Measurements from ENCODE around the gene ZBTB18. TPM values are rescaled to one million over a fixed set of nuclear protein-coding genes. Genes with fewer than 3 reads are reported as not detected.
A peak's percentile ranks its signal among the peaks of the same experiment; 100 is the strongest.

ZBTB18 gene
- polyA plus RNA-seq, 1 of the 3 experiments (the other 2 are of a cell fraction) = 19.3 TPM

DNA sequence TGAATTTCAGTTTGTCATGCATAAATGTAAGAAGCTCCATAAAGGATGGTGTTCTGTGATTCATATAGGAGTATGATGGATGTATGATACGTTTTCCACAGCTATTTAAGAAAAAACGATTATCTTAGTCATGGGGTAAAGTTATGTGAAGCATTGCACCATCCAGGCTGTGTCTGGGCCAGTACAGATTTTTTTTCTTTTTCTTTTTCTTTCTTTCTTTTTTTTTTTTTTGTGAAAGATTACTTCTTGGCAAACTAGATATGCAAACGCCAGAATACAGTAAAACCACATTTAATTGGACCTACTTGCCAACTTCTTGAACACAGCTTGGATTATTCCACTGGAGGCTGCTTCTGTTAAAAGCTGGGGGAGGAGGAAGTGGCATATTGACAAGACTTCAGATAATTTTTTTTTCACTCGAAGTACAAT, 14.9 kb downstream of the ZBTB18 start:
- H3K27ac ChIP-seq (ENCODE audit: low read depth in 2 of 2, low read length in 1 of 2) = peak overlapping the region; percentile 34 to 55; a peak in 3 of 4 replicates
- TF ChIP-seq RXRA (IDR thresholded peaks at IDR 0.05; ENCODE audit: borderline replicate concordance, low read depth) (peak; percentile 38; the same call in 1 of the 2 replicates), NRF1 (IDR thresholded peaks at IDR 0.05; ENCODE audit: low read depth, low read length) (no peak), EP300 (IDR thresholded peaks at IDR 0.05; ENCODE audit: borderline replicate concordance in 1 of 2, low read depth in 1 of 2, low read length in 1 of 2) (peak in 1 of 2 experiments; percentile 77; a peak in 2 of 4 replicates), TCF12 (IDR thresholded peaks at IDR 0.05) (peak; percentile 71), NFIC (IDR thresholded peaks at IDR 0.05; ENCODE audit: borderline replicate concordance) (peak; percentile 62), FOXJ3 (CRISPR knock-in tag; IDR thresholded peaks at IDR 0.05) (no peak), JUND (IDR thresholded peaks at IDR 0.05) (peak; percentile 71), TEAD4 (IDR thresholded peaks at IDR 0.05; ENCODE audit: borderline replicate concordance, insufficient read depth) (peak; percentile 65), FOSL2 (IDR thresholded peaks at IDR 0.05; ENCODE audit: borderline replicate concordance, low read depth) (peak; percentile 60; the same call in 1 of the 2 replicates)
- TF ChIP-seq, protein P1, sequence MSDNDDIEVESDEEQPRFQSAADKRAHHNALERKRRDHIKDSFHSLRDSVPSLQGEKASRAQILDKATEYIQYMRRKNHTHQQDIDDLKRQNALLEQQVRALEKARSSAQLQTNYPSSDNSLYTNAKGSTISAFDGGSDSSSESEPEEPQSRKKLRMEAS (IDR thresholded peaks at IDR 0.05; ENCODE audit: low read depth) = peak; percentile 13; the same call in 1 of the 2 replicates
- TF ChIP-seq, protein P2, sequence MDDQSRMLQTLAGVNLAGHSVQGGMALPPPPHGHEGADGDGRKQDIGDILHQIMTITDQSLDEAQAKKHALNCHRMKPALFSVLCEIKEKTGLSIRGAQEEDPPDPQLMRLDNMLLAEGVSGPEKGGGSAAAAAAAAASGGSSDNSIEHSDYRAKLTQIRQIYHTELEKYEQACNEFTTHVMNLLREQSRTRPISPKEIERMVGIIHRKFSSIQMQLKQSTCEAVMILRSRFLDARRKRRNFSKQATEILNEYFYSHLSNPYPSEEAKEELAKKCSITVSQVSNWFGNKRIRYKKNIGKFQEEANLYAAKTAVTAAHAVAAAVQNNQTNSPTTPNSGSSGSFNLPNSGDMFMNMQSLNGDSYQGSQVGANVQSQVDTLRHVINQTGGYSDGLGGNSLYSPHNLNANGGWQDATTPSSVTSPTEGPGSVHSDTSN (IDR thresholded peaks at IDR 0.05) = peak; percentile 74
- no peaks in the 10 kb centered on the region for H3K9me2 ChIP-seq
- DNase-seq = no peak
- no peak overlapping the region for H2AFZ ChIP-seq (ENCODE audit: low read depth)
- H3K79me2 ChIP-seq (ENCODE audit: insufficient read depth) = no peaks in the 10 kb centered on the region
- H3K9me3 ChIP-seq = no peaks in the 10 kb centered on the region
- H3K4me2 ChIP-seq = no peak overlapping the region
- no peaks in the 10 kb centered on the region for H4K20me1 ChIP-seq (ENCODE audit: insufficient read depth)
- POLR2A ChIA-PET = no interaction called here
- H3K4me3 ChIP-seq (ENCODE audit: low read depth in 2 of 2, low read length in 1 of 2) = no peak overlapping the region
- 7% methylated on average over 4 of the region's 4 CpGs for WGBS (ENCODE audit: low lambda C conversion rate)
- peaks cover 12% of the 10 kb centered on the region for H3F3A ChIP-seq (replicated peaks; ENCODE audit: insufficient read depth)
- no peak overlapping the region for H3K9ac ChIP-seq
- no peaks in the 10 kb centered on the region for H3K27me3 ChIP-seq (ENCODE audit: insufficient read depth)
- H3K36me3 ChIP-seq (replicated peaks in 1 of 2; ENCODE audit: control insufficient read depth in 1 of 2, insufficient read depth in 2 of 2, low read length in 1 of 2) = no peaks in the 10 kb centered on the region
- CTCF ChIA-PET = interaction anchor here (0.9 kb wide), 1 partner anchor 722 kb away, joined by 3 read pairs; no protein-coding TSS in a partner anchor
- peaks cover 0 to 2% of the 10 kb centered on the region in 2 experiments; a peak in 3 of 4 replicates for H3K4me1 ChIP-seq (ENCODE audit: control insufficient read depth in 1 of 2, insufficient read depth in 2 of 2, low read depth in 1 of 2, low read length in 1 of 2)

DNA sequence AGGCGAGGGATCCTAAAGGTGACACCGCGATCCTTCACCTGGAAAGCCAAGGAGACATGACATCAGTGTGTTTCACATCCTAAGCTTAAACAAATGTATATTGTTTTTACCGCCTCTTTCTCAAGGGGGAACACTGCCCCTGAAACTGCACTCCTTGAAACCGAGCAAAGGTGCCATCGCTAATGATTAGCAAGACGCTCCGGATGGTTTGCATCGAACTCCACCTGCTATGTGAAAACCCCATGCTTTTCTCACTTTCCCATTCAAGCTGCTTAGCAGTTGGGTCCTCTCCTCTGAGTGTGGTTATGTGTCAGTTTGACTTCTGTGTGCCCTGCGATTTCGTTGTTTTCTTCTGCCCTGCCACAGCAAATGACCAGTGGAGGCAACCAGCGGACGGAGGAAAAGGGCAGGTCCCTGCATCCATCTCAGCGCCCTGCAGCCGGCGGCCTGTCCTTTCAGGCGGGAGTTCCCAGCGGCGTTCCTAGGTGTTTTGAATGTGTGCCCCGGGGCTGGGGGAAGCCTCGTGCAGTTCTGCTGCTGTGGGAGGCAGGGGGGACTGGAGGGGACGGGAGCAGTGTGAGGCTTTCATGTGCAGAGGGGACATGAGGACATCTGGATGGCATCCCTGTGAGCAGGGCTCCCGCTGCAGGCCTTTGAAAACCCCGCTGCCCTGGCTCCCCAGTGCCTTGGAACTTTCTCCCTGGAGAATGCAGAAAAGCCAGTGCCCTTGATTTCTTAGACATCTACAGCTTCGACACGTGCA, 16.1 kb downstream of the ZBTB18 start:
- Histone ChIP-seq H3K9me3 (no peaks in the 10 kb centered on the region), H3F3A (replicated peaks; ENCODE audit: insufficient read depth) (peaks cover 6% of the 10 kb centered on the region), H3K36me3 (replicated peaks in 1 of 2; ENCODE audit: control insufficient read depth in 1 of 2, insufficient read depth in 2 of 2, low read length in 1 of 2) (no peaks in the 10 kb centered on the region), H2AFZ (ENCODE audit: low read depth) (no peak overlapping the region), H3K27ac (ENCODE audit: low read depth in 2 of 2, low read length in 1 of 2) (peak overlapping the region in 1 of 2 experiments; percentile 55; a peak in 2 of 4 replicates), H3K4me3 (ENCODE audit: low read depth in 2 of 2, low read length in 1 of 2) (no peak overlapping the region), H3K9ac (no peak overlapping the region), H3K4me1 (ENCODE audit: control insufficient read depth in 1 of 2, insufficient read depth in 2 of 2, low read depth in 1 of 2, low read length in 1 of 2) (peaks cover 0 to 2% of the 10 kb centered on the region in 2 experiments; a peak in 3 of 4 replicates), H3K4me2 (0 out of 2 replicates have a peak overlapping the region, but pooled peaks have one; percentile 6), H3K9me2 (no peaks in the 10 kb centered on the region), H3K79me2 (ENCODE audit: insufficient read depth) (no peaks in the 10 kb centered on the region), H4K20me1 (ENCODE audit: insufficient read depth) (no peaks in the 10 kb centered on the region), H3K27me3 (ENCODE audit: insufficient read depth) (no peaks in the 10 kb centered on the region)
- CTCF ChIA-PET = no interaction called here
- DNase-seq = no peak
- POLR2A ChIA-PET = no interaction called here
- 95% methylated on average over 26 of the region's 26 CpGs for WGBS (ENCODE audit: low lambda C conversion rate)
- TF ChIP-seq GABPA (IDR thresholded peaks at IDR 0.05; ENCODE audit: low read depth) (no peak), EZH2phosphoT487 (IDR thresholded peaks at IDR 0.05; ENCODE audit: borderline replicate concordance, low read depth) (no peak), ELF1 (IDR thresholded peaks at IDR 0.05) (no peak), NFIC (IDR thresholded peaks at IDR 0.05; ENCODE audit: borderline replicate concordance) (no peak), RFX5 (IDR thresholded peaks at IDR 0.05; ENCODE audit: low read length) (no peak), FOXM1 (IDR thresholded peaks at IDR 0.05; ENCODE audit: low read depth) (no peak), TEAD4 (IDR thresholded peaks at IDR 0.05; ENCODE audit: borderline replicate concordance, insufficient read depth) (no peak), JUND (IDR thresholded peaks at IDR 0.05) (no peak)
- TF ChIP-seq, protein P3, sequence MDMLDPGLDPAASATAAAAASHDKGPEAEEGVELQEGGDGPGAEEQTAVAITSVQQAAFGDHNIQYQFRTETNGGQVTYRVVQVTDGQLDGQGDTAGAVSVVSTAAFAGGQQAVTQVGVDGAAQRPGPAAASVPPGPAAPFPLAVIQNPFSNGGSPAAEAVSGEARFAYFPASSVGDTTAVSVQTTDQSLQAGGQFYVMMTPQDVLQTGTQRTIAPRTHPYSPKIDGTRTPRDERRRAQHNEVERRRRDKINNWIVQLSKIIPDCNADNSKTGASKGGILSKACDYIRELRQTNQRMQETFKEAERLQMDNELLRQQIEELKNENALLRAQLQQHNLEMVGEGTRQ (IDR thresholded peaks at IDR 0.05; ENCODE audit: borderline replicate concordance, low read depth, low read length) = no peak
- TF ChIP-seq, protein P4, sequence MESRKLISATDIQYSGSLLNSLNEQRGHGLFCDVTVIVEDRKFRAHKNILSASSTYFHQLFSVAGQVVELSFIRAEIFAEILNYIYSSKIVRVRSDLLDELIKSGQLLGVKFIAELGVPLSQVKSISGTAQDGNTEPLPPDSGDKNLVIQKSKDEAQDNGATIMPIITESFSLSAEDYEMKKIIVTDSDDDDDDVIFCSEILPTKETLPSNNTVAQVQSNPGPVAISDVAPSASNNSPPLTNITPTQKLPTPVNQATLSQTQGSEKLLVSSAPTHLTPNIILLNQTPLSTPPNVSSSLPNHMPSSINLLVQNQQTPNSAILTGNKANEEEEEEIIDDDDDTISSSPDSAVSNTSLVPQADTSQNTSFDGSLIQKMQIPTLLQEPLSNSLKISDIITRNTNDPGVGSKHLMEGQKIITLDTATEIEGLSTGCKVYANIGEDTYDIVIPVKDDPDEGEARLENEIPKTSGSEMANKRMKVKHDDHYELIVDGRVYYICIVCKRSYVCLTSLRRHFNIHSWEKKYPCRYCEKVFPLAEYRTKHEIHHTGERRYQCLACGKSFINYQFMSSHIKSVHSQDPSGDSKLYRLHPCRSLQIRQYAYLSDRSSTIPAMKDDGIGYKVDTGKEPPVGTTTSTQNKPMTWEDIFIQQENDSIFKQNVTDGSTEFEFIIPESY (IDR thresholded peaks at IDR 0.05; ENCODE audit: borderline replicate concordance, low read depth) = no peak
- TF ChIP-seq, protein P5, sequence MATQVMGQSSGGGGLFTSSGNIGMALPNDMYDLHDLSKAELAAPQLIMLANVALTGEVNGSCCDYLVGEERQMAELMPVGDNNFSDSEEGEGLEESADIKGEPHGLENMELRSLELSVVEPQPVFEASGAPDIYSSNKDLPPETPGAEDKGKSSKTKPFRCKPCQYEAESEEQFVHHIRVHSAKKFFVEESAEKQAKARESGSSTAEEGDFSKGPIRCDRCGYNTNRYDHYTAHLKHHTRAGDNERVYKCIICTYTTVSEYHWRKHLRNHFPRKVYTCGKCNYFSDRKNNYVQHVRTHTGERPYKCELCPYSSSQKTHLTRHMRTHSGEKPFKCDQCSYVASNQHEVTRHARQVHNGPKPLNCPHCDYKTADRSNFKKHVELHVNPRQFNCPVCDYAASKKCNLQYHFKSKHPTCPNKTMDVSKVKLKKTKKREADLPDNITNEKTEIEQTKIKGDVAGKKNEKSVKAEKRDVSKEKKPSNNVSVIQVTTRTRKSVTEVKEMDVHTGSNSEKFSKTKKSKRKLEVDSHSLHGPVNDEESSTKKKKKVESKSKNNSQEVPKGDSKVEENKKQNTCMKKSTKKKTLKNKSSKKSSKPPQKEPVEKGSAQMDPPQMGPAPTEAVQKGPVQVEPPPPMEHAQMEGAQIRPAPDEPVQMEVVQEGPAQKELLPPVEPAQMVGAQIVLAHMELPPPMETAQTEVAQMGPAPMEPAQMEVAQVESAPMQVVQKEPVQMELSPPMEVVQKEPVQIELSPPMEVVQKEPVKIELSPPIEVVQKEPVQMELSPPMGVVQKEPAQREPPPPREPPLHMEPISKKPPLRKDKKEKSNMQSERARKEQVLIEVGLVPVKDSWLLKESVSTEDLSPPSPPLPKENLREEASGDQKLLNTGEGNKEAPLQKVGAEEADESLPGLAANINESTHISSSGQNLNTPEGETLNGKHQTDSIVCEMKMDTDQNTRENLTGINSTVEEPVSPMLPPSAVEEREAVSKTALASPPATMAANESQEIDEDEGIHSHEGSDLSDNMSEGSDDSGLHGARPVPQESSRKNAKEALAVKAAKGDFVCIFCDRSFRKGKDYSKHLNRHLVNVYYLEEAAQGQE (IDR thresholded peaks at IDR 0.05; ENCODE audit: low read depth, low read length) = no peak

Data from SK-N-SH (cell line).